ENCODE measurements around the gene STYXL1. TPM values are rescaled to one million over a fixed set of nuclear protein-coding genes. Genes with fewer than 3 reads are reported as not detected.
A peak's percentile ranks its signal among the peaks of the same experiment; 100 is the strongest.

STYXL1 gene
- total RNA-seq, 1 donor from 2014 or later: 9.7 TPM

- peak; percentile 99 for DNase-seq (ENCODE audit: low spot score)
Observed at GRCh38 chr7:75994388-75995051, 53.3 kb downstream of the STYXL1 start, which contains the start of gene TMEM120A. Gene TMEM120A (minus strand): TSS chr7:75994595. CDS start chr7:75994570, 25 bp downstream.

GRCh38 chr7:75993689-75994387 lies 54.0 kb downstream of the STYXL1 start:
- DNase-seq (ENCODE audit: low spot score): peak; percentile 95

GRCh38 chr7:75992083-75992755 lies 55.6 kb downstream of the STYXL1 start:
- no peak for DNase-seq (ENCODE audit: low spot score)

GRCh38 chr7:75991531-75992082 lies 56.2 kb downstream of the STYXL1 start:
- no peak for DNase-seq (ENCODE audit: low spot score)

DNA sequence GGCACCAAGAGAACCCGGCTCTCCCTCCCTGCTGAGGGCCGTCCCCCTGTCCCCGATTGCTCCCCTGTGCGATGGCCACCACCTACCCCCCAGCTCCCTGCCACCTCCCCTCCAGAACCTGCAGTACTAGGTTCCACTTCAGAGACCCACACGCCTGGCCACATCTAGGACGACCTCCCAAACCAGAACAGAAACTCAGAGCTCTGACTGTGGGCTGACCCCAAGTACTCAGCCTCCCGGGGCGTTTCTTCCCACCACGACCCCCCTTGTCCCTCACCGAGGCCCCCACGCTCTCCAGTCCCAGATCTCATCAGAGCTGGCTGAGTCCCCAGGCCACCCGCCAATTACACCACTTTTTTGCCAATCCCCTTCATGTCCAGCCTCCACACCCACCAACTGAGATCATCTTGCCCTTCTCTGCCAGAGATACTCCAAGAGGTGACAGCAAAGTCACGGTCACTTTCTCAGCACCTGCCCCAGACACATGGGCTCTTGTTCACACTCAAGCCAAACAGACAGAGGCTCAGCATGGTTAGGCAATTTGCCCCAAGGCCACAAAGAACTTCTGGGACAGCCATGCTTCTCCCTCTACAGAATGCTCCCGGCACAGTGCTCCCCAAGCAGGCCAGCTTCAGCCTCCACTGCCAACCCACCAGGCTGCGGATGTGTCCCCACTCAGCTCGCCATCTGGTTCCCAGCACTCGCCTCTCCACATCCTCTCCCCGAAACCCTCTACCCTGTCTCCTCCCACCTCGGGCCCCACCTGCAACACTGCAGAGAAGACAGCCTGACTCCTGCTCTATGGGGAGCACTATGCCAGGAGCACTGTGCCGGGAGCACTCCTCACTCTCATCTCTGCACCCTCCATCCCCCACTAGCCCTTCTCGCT lies 58.1 kb downstream of the STYXL1 start:
- peak; percentile 89 for DNase-seq (ENCODE audit: low spot score)

- DNase-seq (ENCODE audit: low spot score): no peak
Observed at GRCh38 chr7:75988568-75989499, 59.0 kb downstream of the STYXL1 start.

DNA sequence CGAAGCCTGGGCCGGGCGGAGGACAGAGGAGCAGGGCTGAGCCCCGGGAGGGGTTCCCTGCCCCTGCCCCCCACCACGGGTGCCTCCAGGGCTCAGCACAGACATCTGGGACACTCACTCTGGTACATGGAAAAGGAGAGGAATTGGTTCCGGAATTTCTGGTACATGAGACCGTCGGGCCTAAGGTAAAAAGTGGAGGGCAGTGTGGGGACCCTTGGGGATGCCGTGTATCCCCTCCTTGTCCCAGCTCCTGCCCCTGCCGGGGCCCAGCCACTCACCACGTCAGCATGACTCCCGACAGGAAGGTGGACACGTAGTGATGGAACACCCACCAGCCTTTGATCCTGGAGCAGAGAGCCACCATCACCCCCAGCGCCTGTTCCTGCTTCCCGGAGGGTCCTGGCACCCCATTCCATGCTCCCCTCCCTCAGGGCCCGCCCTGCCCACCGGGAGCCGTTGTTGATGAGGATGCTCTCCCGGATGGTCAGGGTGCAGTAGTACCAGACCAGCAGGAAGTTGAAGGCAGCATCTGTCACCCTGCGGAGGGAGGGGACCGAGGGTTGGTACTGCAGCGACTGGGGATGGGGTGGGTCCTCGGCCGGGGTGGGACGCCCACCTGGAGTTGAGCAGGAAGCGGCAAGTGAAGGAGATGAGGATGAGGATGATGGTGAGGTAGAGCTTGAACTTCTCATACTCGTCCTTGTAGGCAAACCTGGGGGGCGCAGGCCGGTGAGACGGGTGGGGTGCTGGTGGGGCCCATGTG lies 59.8 kb downstream of the STYXL1 start:
- DNase-seq (ENCODE audit: low spot score): no peak

GRCh38 chr7:75987026-75987804 lies 60.6 kb downstream of the STYXL1 start:
- no peak for DNase-seq (ENCODE audit: low spot score)

DNA sequence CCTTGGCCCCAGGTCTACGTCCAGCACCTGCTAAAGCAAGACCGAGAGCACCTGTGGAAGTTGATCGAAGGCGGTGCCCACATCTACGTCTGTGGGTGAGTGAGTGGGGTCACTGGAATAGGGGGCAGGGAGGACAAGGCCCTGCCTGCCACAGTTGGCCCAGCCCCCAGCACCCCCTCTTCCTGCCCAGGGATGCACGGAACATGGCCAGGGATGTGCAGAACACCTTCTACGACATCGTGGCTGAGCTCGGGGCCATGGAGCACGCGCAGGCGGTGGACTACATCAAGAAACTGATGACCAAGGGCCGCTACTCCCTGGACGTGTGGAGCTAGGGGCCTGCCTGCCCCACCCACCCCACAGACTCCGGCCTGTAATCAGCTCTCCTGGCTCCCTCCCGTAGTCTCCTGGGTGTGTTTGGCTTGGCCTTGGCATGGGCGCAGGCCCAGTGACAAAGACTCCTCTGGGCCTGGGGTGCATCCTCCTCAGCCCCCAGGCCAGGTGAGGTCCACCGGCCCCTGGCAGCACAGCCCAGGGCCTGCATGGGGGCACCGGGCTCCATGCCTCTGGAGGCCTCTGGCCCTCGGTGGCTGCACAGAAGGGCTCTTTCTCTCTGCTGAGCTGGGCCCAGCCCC lies 61.5 kb downstream of the STYXL1 start:
- no peak for DNase-seq (ENCODE audit: low spot score)

GRCh38 chr7:75985518-75986146 lies 62.2 kb downstream of the STYXL1 start:
- DNase-seq (ENCODE audit: low spot score): peak; percentile 90

DNA sequence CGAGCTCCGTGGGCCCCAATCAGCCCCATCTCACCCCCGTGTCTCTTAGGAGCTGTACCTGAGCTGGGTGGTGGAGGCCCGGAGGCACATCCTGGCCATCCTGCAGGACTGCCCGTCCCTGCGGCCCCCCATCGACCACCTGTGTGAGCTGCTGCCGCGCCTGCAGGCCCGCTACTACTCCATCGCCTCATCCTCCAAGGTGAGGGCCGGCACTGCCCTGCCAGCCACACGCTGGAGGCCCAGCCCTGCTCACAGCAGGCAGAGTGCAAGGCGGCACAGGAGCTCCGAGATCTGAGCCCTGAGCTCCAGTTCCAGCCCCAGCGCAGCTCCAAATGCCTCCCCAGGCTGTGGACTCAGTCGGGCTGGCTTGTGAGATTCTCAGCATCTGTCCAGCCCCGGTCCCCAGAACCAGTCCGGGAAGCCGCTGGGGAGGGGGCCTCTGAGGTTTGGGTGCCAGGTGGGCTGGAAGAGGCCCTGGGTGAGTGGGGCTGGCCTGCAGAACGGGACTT lies 62.7 kb downstream of the STYXL1 start:
- no peak for DNase-seq (ENCODE audit: low spot score)

DNA sequence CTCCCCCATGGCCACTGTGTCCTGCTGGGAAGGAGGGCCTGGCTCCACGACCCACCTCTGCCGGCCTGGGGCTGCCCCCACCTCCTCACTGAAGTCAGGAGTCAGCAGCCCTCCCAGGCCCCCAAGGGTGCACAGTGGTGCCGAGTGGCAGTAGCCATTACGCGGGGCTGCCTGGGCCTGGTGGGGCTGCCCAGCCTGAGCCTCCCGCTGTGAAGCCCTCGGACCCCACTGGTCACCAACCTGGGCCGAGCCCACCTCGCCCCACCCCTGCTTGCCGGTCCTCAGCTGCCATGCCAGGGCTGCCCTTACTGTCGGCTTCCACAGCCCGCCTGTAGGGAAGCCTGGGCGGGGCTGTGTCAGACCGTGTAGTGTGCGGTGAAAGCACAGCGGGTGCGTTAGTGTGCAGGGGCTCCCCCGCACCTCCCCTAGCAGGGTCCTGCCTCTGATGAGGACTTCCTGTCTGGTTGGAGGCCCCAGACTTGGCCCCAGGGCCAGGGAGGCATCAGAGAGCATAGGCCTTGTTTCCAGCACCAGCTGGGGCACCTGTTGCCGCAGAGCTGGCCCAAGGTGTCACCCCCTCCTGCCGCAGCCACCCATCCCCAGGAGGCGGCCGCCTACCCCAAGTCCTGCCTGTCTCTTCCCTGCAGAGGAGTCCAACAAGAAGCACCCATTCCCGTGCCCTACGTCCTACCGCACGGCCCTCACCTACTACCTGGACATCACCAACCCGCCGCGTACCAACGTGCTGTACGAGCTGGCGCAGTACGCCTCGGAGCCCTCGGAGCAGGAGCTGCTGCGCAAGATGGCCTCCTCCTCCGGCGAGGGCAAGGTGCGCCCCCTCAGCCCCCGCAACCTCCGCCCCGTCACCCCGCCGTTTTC lies 63.4 kb downstream of the STYXL1 start:
- DNase-seq (ENCODE audit: low spot score): no peak

GRCh38 chr7:75983471-75984129 lies 64.2 kb downstream of the STYXL1 start:
- no peak for DNase-seq (ENCODE audit: low spot score)

DNA sequence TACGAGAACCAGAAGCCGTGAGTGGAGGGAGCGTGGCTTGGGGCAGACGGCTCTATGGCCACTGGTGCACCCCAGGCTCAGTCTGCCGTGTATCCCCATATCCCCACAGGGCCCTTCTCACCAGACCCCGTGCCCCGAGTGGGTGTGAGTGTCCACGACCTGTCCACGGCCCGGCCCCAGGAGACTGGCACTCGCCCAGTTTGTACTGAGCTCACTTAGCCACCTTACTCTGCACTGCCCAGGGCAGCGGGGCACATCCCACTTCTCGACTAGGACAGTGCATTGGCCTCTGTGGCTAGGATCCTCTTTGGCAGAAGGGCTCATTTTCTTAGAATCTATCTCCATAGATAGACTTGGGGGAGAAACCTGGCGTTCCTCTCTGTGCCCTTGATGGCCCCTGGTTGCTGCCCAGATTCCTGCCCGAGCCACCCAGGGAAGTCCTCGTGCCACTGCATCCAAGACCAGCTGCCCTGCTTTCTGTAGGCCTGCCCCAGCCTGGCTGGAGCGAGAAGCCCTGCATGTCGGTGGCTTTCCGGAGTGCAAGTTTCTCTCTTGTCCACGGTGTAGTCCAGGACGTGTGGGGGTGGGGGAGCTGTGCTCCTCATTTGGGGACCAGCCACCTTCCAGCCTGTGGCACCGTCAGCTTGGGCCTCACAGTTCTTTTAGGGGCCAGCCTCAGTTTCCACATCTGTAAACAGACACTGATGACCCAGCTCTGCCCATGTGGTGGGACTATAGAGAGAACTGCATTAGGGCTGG lies 65.3 kb downstream of the STYXL1 start:
- DNase-seq (ENCODE audit: low spot score): no peak
